Measurements from ENCODE around the gene NEUROD4.

Gene NEUROD4

GRCh38 chr12:55034218-55034617, 14.4 kb downstream of the NEUROD4 start:
- Histone ChIP-seq H3K27me3 (ENCODE audit: insufficient read depth, poor library complexity, severe bottlenecking) (no peaks in the 10 kb centered on the region), H3K27ac (replicated peaks) (no peak overlapping the region), H3K4me3 (replicated peaks; ENCODE audit: insufficient read depth, low read length) (no peak overlapping the region)
- DNase-seq (ENCODE audit: low read depth in 1 of 2, low spot score in 1 of 2) = no peak
- TF ChIP-seq POLR2AphosphoS5 (IDR thresholded peaks at IDR 0.05; ENCODE audit: low read depth) (no peak), REST (IDR thresholded peaks at IDR 0.05; ENCODE audit: insufficient replicate concordance, low read depth) (no peak), GABPA (IDR thresholded peaks at IDR 0.05; ENCODE audit: low read depth) (no peak), SPI1 (IDR thresholded peaks at IDR 0.05; ENCODE audit: borderline replicate concordance, low read depth) (no peak)
- TF ChIP-seq, protein P1, sequence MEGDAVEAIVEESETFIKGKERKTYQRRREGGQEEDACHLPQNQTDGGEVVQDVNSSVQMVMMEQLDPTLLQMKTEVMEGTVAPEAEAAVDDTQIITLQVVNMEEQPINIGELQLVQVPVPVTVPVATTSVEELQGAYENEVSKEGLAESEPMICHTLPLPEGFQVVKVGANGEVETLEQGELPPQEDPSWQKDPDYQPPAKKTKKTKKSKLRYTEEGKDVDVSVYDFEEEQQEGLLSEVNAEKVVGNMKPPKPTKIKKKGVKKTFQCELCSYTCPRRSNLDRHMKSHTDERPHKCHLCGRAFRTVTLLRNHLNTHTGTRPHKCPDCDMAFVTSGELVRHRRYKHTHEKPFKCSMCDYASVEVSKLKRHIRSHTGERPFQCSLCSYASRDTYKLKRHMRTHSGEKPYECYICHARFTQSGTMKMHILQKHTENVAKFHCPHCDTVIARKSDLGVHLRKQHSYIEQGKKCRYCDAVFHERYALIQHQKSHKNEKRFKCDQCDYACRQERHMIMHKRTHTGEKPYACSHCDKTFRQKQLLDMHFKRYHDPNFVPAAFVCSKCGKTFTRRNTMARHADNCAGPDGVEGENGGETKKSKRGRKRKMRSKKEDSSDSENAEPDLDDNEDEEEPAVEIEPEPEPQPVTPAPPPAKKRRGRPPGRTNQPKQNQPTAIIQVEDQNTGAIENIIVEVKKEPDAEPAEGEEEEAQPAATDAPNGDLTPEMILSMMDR (IDR thresholded peaks at IDR 0.05; ENCODE audit: insufficient read depth, low read length) = no peak

DNA sequence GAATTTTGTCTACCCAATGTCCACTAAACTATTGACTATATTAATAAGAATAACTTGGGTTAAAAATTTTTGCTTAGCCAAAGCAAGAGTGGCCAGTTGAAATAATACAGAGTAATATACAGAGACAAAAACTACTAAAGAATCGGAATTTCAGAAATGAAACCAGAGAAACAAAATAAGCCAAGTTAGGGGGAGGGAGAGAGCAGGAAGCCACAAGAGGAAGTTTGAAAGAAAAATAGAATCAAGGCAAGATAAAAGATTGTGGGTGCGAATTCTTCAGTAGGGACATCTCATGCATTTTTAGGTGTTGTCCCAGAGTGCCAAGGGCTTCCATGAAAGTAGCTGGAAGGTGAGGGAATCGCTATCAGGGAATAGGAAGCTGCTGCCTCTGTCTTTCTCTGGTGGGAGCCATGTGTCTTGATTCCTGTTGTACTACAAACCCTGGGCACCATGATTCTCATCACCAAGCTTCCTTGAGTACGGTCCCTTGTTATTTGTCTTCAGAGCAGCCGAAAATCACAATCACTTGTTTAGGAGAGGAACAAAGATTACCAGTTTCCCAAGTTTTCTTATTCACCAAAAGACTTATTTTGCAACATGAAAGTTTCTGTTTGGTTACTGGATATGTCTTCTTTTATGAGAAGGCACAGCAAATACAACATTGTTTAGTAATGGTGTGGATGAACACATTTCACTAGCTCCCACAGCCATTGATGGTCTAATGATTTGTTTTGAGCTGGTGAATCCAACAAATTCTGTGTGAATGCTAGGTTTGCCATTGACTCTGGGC, 16.7 kb downstream of the NEUROD4 start:
- DNase-seq (ENCODE audit: low read depth in 1 of 2, low spot score in 1 of 2) = no peak
- H3K27me3 ChIP-seq (ENCODE audit: insufficient read depth, poor library complexity, severe bottlenecking) = no peaks in the 10 kb centered on the region

More for the DNA sequence above, 16.7 kb downstream of the NEUROD4 start:
- TF ChIP-seq REST (IDR thresholded peaks at IDR 0.05; ENCODE audit: insufficient replicate concordance, low read depth) = no peak
- TF ChIP-seq SPI1 (IDR thresholded peaks at IDR 0.05; ENCODE audit: borderline replicate concordance, low read depth) = no peak
- no peak for TF ChIP-seq GABPA (IDR thresholded peaks at IDR 0.05; ENCODE audit: low read depth)
- no peak for TF ChIP-seq POLR2AphosphoS5 (IDR thresholded peaks at IDR 0.05; ENCODE audit: low read depth)
- TF ChIP-seq, protein P1 (IDR thresholded peaks at IDR 0.05; ENCODE audit: insufficient read depth, low read length) = no peak
- no peak overlapping the region for H3K4me3 ChIP-seq (replicated peaks; ENCODE audit: insufficient read depth, low read length)
- no peak overlapping the region for H3K27ac ChIP-seq (replicated peaks)

Measured in HL-60 (cell line).